LNCAP (cell line): Measurements from ENCODE around the gene TMEM106C.

Experiments used
- CTCF ChIP-seq: fragments of 450-650 bp; IDR thresholded peaks from 2 replicates; pipeline ENCODE4 v1.5.1; 2017; ENCODE audit warnings: mild to moderate bottlenecking

The TMEM106C gene

GRCh38 chr12:47944685-47945340 is 18.6 kb upstream of the TMEM106C start:
- TF ChIP-seq CTCF, result no peak

GRCh38 chr12:47945341-47945728 is 18.1 kb upstream of the TMEM106C start:
- TF ChIP-seq CTCF, result no peak

GRCh38 chr12:47946413-47947323 is 16.7 kb upstream of the TMEM106C start:
- TF ChIP-seq CTCF, result no peak

GRCh38 chr12:47947341-47947740 is 16.1 kb upstream of the TMEM106C start:
- TF ChIP-seq CTCF, result no peak

- peak; percentile 95 for TF ChIP-seq CTCF
These were observed 13.7 kb upstream of the TMEM106C start for GRCh38 chr12:47949441-47950341.

GRCh38 chr12:47950856-47951468 is 12.4 kb upstream of the TMEM106C start:
- TF ChIP-seq CTCF, result no peak

GRCh38 chr12:47954058-47954457 is 9.3 kb upstream of the TMEM106C start:
- TF ChIP-seq CTCF, result no peak
